Measurements from ENCODE around the gene SCYL3. TPM values are rescaled to one million over a fixed set of nuclear protein-coding genes. Genes with fewer than 3 reads are reported as not detected.
"Not testable (repeated sequence)": the region's sequence is repeated elsewhere in the genome, so short reads cannot be mapped to it uniquely, and the experiment has no call there.

The SCYL3 gene
- total and polyA plus RNA-seq, 5 donors, result 2.6 to 7.1 (median 5.8) TPM

GRCh38 chr1:169812131-169812530 is 81.6 kb downstream of the SCYL3 start:
- DNase-seq, result no peak
- WGBS, result 87% methylated on average over 2 of the region's 2 CpGs
- H3K27ac ChIP-seq (ENCODE audit: low read length), result no peak overlapping the region
- no peaks in the 10 kb centered on the region for H3K4me1 ChIP-seq (ENCODE audit: control insufficient read depth, insufficient read depth, low read length)
- no peaks in the 10 kb centered on the region for H3K27me3 ChIP-seq (ENCODE audit: control insufficient read depth, insufficient read depth)
- H3K9me3 ChIP-seq (ENCODE audit: control insufficient read depth, low read length), result no peaks in the 10 kb centered on the region
- no peak for ATAC-seq
- H3K4me3 ChIP-seq (ENCODE audit: low read length), result no peak overlapping the region
- intact Hi-C loops (cut with DNase I), result loop anchor here in 1 of 4 donors (5.0 kb wide), 1 partner anchor 265 kb away; no protein-coding TSS in a partner anchor

- not testable (repeated sequence) for DNase-seq; H3K27me3 ChIP-seq (ENCODE audit: control insufficient read depth, insufficient read depth); H3K4me3 ChIP-seq (ENCODE audit: low read length); H3K27ac ChIP-seq (ENCODE audit: low read length); H3K4me1 ChIP-seq (ENCODE audit: control insufficient read depth, insufficient read depth, low read length); ATAC-seq; H3K9me3 ChIP-seq (ENCODE audit: control insufficient read depth, low read length)
- intact Hi-C loops (cut with DNase I), result loop anchor here in 1 of 4 donors (5.0 kb wide), 1 partner anchor 264 kb away; no protein-coding TSS in a partner anchor
These were observed 82.2 kb downstream of the SCYL3 start for GRCh38 chr1:169811418-169812035.

- DNase-seq (no peak), ATAC-seq (peak in 1 of 2 donors; percentile 34)
- H3K27ac ChIP-seq (ENCODE audit: low read length), result no peak overlapping the region
- intact Hi-C loops (cut with DNase I), result loop anchor here (5.0 to 10.0 kb wide), 3 partner anchors 255 to 262 kb away; no protein-coding TSS in a partner anchor
- no peak overlapping the region for H3K4me3 ChIP-seq (ENCODE audit: low read length)
- no peaks in the 10 kb centered on the region for H3K4me1 ChIP-seq (ENCODE audit: control insufficient read depth, insufficient read depth, low read length)
- H3K27me3 ChIP-seq (ENCODE audit: control insufficient read depth, insufficient read depth), result no peaks in the 10 kb centered on the region
- 56% methylated on average over 4 of the region's 4 CpGs for WGBS
- no peaks in the 10 kb centered on the region for H3K9me3 ChIP-seq (ENCODE audit: control insufficient read depth, low read length)
These were observed 84.2 kb downstream of the SCYL3 start for GRCh38 chr1:169809370-169810095.

- DNase-seq (no peak), ATAC-seq (no peak)
- WGBS, result 92% methylated on average over 2 of the region's 2 CpGs
- no peaks in the 10 kb centered on the region for H3K4me1 ChIP-seq (ENCODE audit: control insufficient read depth, insufficient read depth, low read length)
- no peak overlapping the region for H3K4me3 ChIP-seq (ENCODE audit: low read length)
- no peak overlapping the region for H3K27ac ChIP-seq (ENCODE audit: low read length)
- intact Hi-C loops (cut with DNase I), result loop anchor here in 3 of 4 donors (5.0 to 10.0 kb wide), 2 partner anchors 250 to 253 kb away; no protein-coding TSS in a partner anchor
- H3K27me3 ChIP-seq (ENCODE audit: control insufficient read depth, insufficient read depth), result no peaks in the 10 kb centered on the region
- H3K9me3 ChIP-seq (ENCODE audit: control insufficient read depth, low read length), result no peaks in the 10 kb centered on the region
These were observed 88.8 kb downstream of the SCYL3 start for GRCh38 chr1:169804941-169805340.

GRCh38 chr1:169802888-169803287 is 90.8 kb downstream of the SCYL3 start:
- H3K27ac ChIP-seq (ENCODE audit: low read length), result no peak overlapping the region
- H3K4me1 ChIP-seq (ENCODE audit: control insufficient read depth, insufficient read depth, low read length), result no peaks in the 10 kb centered on the region
- DNase-seq (no peak), ATAC-seq (no peak)
- no peaks in the 10 kb centered on the region for H3K27me3 ChIP-seq (ENCODE audit: control insufficient read depth, insufficient read depth)
- H3K4me3 ChIP-seq (ENCODE audit: low read length), result no peak overlapping the region
- H3K9me3 ChIP-seq (ENCODE audit: control insufficient read depth, low read length), result no peaks in the 10 kb centered on the region
- intact Hi-C loops (cut with DNase I), result loop anchor here in 2 of 4 donors (10.0 kb wide), 1 partner anchor 248 kb away; no protein-coding TSS in a partner anchor

Other genes with a start within 250 kb of the SCYL3 start
- gene SELL, start 182.3 kb downstream of the SCYL3 start, total RNA-seq, result 1 to 10 TPM; 1.1 to 3.8 (median 1.2) TPM
- gene SELL, start 182.3 kb downstream of the SCYL3 start, polyA plus RNA-seq, result 0.61 TPM
- gene SELE, start 159.8 kb downstream of the SCYL3 start, total RNA-seq, result 1 to 10 TPM in 1 of 4 donors, under 1 TPM in 3; 0.31 to 3.2 (median 0.55) TPM
- 2.8 TPM for gene SELE, start 159.8 kb downstream of the SCYL3 start, polyA plus RNA-seq
- 1 to 10 TPM; 5.7 to 7.1 (median 6.4) TPM for gene METTL18, start 99.0 kb downstream of the SCYL3 start, total RNA-seq
- 6.0 TPM for gene METTL18, start 99.0 kb downstream of the SCYL3 start, polyA plus RNA-seq
- 10 to 100 TPM; 50.1 to 68.2 (median 56.1) TPM for gene KIFAP3, start 180.8 kb upstream of the SCYL3 start, total RNA-seq
- 25.6 TPM for gene KIFAP3, start 180.8 kb upstream of the SCYL3 start, polyA plus RNA-seq

All from right cardiac atrium (tissue), 5 donors.